H9 (cell line): ENCODE measurements around the gene UBR2. TPM values are rescaled to one million over a fixed set of nuclear protein-coding genes. Genes with fewer than 3 reads are reported as not detected.

Experiments
- DNase-seq: peaks from one replicate; pipeline ENCODE4 v3.0.0-alpha.2; 2017
- H2AFZ ChIP-seq: one replicate; pipeline ENCODE4 v1.6.1; 2013; ENCODE audit warnings: mild to moderate bottlenecking, low read length, control low read depth, moderate library complexity
- H2AK5ac ChIP-seq: 2 replicates; pipeline ENCODE4 v1.6.1; 2013; ENCODE audit warnings: low read length, control low read depth, mixed read lengths; ENCODE audit not compliant: insufficient read length
- H2BK120ac ChIP-seq: one replicate; pipeline ENCODE4 v1.6.1; 2013; ENCODE audit warnings: low read depth, mild to moderate bottlenecking, low read length, control low read depth, inconsistent platforms; ENCODE audit not compliant: poor library complexity, severe bottlenecking
- H2BK12ac ChIP-seq: 2 replicates; pipeline ENCODE4 v1.6.1; 2013; ENCODE audit warnings: low read length, control low read depth, mixed read lengths, low read depth; ENCODE audit not compliant: insufficient read length
- H2BK15ac ChIP-seq: 2 replicates; pipeline ENCODE4 v1.6.1; 2013; ENCODE audit warnings: low read depth, low read length, control low read depth
- H2BK20ac ChIP-seq: one replicate; pipeline ENCODE4 v1.6.1; 2013; ENCODE audit warnings: low read depth, mild to moderate bottlenecking, low read length, control low read depth, inconsistent platforms; ENCODE audit not compliant: poor library complexity, severe bottlenecking
- H2BK5ac ChIP-seq: 2 replicates; pipeline ENCODE4 v1.6.1; 2013; ENCODE audit warnings: low read length, control low read depth, mixed read lengths; ENCODE audit not compliant: insufficient read length
- H3K14ac ChIP-seq: 2 replicates; pipeline ENCODE4 v1.6.1; 2013; ENCODE audit warnings: low read length, control low read depth; ENCODE audit not compliant: insufficient read depth
- H3K18ac ChIP-seq: 2 replicates; pipeline ENCODE4 v1.6.1; 2013; ENCODE audit warnings: low read depth, mild to moderate bottlenecking, mixed read lengths, low read length, control low read depth; ENCODE audit not compliant: insufficient read length
- H3K23ac ChIP-seq: 2 replicates; pipeline ENCODE4 v1.6.1; 2013; ENCODE audit warnings: low read length, control low read depth, mixed read lengths, low read depth; ENCODE audit not compliant: insufficient read length
- H3K23me2 ChIP-seq: 2 replicates; pipeline ENCODE4 v1.6.1; 2013; ENCODE audit warnings: low read depth, mild to moderate bottlenecking, mixed read lengths, low read length, control low read depth; ENCODE audit not compliant: insufficient read length, poor library complexity, severe bottlenecking
- H3K27ac ChIP-seq: 2 replicates; pipeline ENCODE4 v1.5.1; 2013; ENCODE audit warnings: low read length, control low read depth, mixed read lengths, low read depth; ENCODE audit not compliant: insufficient read length
- H3K27me3 ChIP-seq: 2 replicates; pipeline ENCODE4 v1.6.1; 2013; ENCODE audit warnings: low read length, control low read depth, inconsistent platforms; ENCODE audit not compliant: insufficient read depth
- H3K4ac ChIP-seq: 2 replicates; pipeline ENCODE4 v1.6.1; 2013; ENCODE audit warnings: low read depth, mild to moderate bottlenecking, control low read depth, inconsistent platforms, low read length, moderate library complexity
- H3K4me1 ChIP-seq: 2 replicates; pipeline ENCODE4 v1.6.1; 2013; ENCODE audit warnings: low read length, control low read depth, inconsistent platforms; ENCODE audit not compliant: insufficient read depth
- H3K4me2 ChIP-seq: 2 replicates; pipeline ENCODE4 v1.6.1; 2013; ENCODE audit warnings: low read length, control low read depth, mixed read lengths; ENCODE audit not compliant: insufficient read length, insufficient read depth
- H3K56ac ChIP-seq: 2 replicates; pipeline ENCODE4 v1.6.1; 2013; ENCODE audit warnings: low read depth, mild to moderate bottlenecking, mixed read lengths, low read length, control low read depth; ENCODE audit not compliant: insufficient read length
- H3K79me1 ChIP-seq: 2 replicates; pipeline ENCODE4 v1.6.1; 2013; ENCODE audit warnings: low read depth, mild to moderate bottlenecking, moderate library complexity, low read length, control low read depth, inconsistent platforms; ENCODE audit not compliant: insufficient read depth, poor library complexity, severe bottlenecking
- H3K79me2 ChIP-seq: 2 replicates; pipeline ENCODE4 v1.6.1; 2013; ENCODE audit warnings: low read length, control low read depth, inconsistent platforms; ENCODE audit not compliant: insufficient read depth
- H3K9ac ChIP-seq: 2 replicates; pipeline ENCODE4 v1.6.1; 2013; ENCODE audit warnings: low read length, control low read depth, mixed read lengths; ENCODE audit not compliant: insufficient read length; ENCODE audit errors: extremely low read depth
- H3K9me3 ChIP-seq: one replicate; pipeline ENCODE4 v1.6.1; 2013; ENCODE audit warnings: low read depth, low read length, inconsistent platforms; ENCODE audit not compliant: control insufficient read depth
- H3T11ph ChIP-seq: one replicate; pipeline ENCODE4 v1.6.1; 2013; ENCODE audit warnings: mild to moderate bottlenecking, low read length, control low read depth, inconsistent platforms
- H4K20me1 ChIP-seq: one replicate; pipeline ENCODE4 v1.6.1; 2013; ENCODE audit not compliant: control insufficient read depth, insufficient read length, insufficient read depth
- H4K5ac ChIP-seq: 2 replicates; pipeline ENCODE4 v1.6.1; 2013; ENCODE audit warnings: low read depth, mild to moderate bottlenecking, mixed read lengths, low read length, control low read depth; ENCODE audit not compliant: insufficient read length
- H4K8ac ChIP-seq: replicated peaks from 2 replicates; pipeline ENCODE4 v1.6.1; 2013; ENCODE audit warnings: low read length, control low read depth, mixed read lengths, low read depth; ENCODE audit not compliant: insufficient read length
- H4K91ac ChIP-seq: 2 replicates; pipeline ENCODE4 v1.6.1; 2013; ENCODE audit warnings: low read depth, mild to moderate bottlenecking, moderate library complexity, mixed read lengths, low read length, control low read depth; ENCODE audit not compliant: insufficient read length
- H3K27ac Mint-ChIP-seq, 3 experiments: 2 replicates in 2 of 3; 3 replicates in 1 of 3; pipeline ENCODE4 v1.8.0; 2020 to 2021; ENCODE audit warnings: mixed read lengths in 3 of 3, mild to moderate bottlenecking in 1 of 3, moderate library complexity in 1 of 3
- H3K27me3 Mint-ChIP-seq: 2 replicates; pipeline ENCODE4 v1.8.0; 2021; ENCODE audit warnings: low read depth, mild to moderate bottlenecking, moderate library complexity, mixed read lengths
- H3K36me3 Mint-ChIP-seq, 3 experiments: 2 replicates in 2 of 3; 3 replicates in 1 of 3; pipeline ENCODE4 v1.8.0; 2020 to 2021; ENCODE audit warnings: low read depth in 3 of 3, mixed read lengths in 3 of 3; ENCODE audit not compliant: insufficient read depth in 1 of 3
- H3K4me1 Mint-ChIP-seq, 2 experiments: 2 replicates each; pipeline ENCODE4 v1.8.0; 2020; ENCODE audit warnings: mixed read lengths in 2 of 2
- H3K4me3 Mint-ChIP-seq, 2 experiments: 2 replicates in 1 of 2; 3 replicates in 1 of 2; pipeline ENCODE4 v1.8.0; 2020 to 2021; ENCODE audit warnings: mild to moderate bottlenecking in 2 of 2, mixed read lengths in 2 of 2, moderate library complexity in 1 of 2
- H3K9me3 Mint-ChIP-seq, 2 experiments: 2 replicates in 1 of 2; 3 replicates in 1 of 2; pipeline ENCODE4 v1.8.0; 2020; ENCODE audit warnings: mild to moderate bottlenecking in 2 of 2, mixed read lengths in 2 of 2, moderate library complexity in 1 of 2
- WGBS: extraction: QIAGEN DNeasy Blood & Tissue Kit; methylation state at CpG from one replicate; pipeline ENCODE4 v1.1.7; 2013; ENCODE audit warnings: missing lambda C conversion rate, low lambda C conversion rate, mixed read lengths; ENCODE audit not compliant: insufficient read length; ENCODE audit errors: extremely low coverage; 5-methylcytosine and 5-hydroxymethylcytosine counted together
- total RNA-seq: library from RNA; stranded (reverse); gene quantifications from 2 replicates; pipeline ENCODE4 v1.2.1, GENCODE V29; 2021
- TF ChIP-seq, protein P1 (sequence below): fragments of 200-600 bp; sonication (generic); conservative IDR thresholded peaks from 3 replicates; pipeline ENCODE4 v1.8.0; 2021; ENCODE audit warnings: antibody characterized with exemption, mild to moderate bottlenecking

Gene UBR2
- total RNA-seq, 1 experiment from 2014 or later, result 18.7 TPM

DNA sequence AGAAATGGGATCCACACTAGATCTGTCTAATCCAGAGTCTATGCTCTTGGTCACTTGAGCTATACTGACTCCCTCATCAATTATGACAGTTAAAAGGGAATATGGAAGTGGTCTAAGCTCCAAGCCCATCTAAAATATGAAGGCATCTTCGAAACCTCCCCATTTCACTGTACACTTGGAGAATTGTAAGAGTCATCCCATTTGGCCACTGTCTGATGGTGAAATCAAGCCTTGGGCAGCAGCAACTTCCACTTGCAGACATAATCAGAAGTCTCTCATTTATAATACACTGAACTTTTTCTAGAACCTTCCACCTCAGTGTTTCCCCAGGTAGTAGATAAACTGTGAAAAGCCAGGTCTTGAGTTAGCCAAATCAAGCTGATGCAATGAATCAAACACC, 26.3 kb upstream of the UBR2 start:
- H4K91ac ChIP-seq, result no peak overlapping the region
- TF ChIP-seq, protein P1, sequence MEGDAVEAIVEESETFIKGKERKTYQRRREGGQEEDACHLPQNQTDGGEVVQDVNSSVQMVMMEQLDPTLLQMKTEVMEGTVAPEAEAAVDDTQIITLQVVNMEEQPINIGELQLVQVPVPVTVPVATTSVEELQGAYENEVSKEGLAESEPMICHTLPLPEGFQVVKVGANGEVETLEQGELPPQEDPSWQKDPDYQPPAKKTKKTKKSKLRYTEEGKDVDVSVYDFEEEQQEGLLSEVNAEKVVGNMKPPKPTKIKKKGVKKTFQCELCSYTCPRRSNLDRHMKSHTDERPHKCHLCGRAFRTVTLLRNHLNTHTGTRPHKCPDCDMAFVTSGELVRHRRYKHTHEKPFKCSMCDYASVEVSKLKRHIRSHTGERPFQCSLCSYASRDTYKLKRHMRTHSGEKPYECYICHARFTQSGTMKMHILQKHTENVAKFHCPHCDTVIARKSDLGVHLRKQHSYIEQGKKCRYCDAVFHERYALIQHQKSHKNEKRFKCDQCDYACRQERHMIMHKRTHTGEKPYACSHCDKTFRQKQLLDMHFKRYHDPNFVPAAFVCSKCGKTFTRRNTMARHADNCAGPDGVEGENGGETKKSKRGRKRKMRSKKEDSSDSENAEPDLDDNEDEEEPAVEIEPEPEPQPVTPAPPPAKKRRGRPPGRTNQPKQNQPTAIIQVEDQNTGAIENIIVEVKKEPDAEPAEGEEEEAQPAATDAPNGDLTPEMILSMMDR, result no peak
- no peak overlapping the region for H3K14ac ChIP-seq
- no peaks in the 10 kb centered on the region; the same call in 1 of the 2 replicates for H3K4me1 ChIP-seq
- no peak overlapping the region for H3K27ac ChIP-seq
- no peak overlapping the region for H2BK120ac ChIP-seq
- H4K20me1 ChIP-seq, result no peaks in the 10 kb centered on the region
- no peak overlapping the region for H4K5ac ChIP-seq
- H2AFZ ChIP-seq, result no peak overlapping the region
- no peaks in the 10 kb centered on the region for H3K23me2 ChIP-seq
- no peaks in the 10 kb centered on the region for H3K27me3 ChIP-seq
- no peak overlapping the region for H3K27ac Mint-ChIP-seq
- WGBS, result no CpG with 5 or more reads among the region's 1 CpG
- no peak for DNase-seq
- H3K79me2 ChIP-seq, result no peaks in the 10 kb centered on the region
- H2BK20ac ChIP-seq, result no peak overlapping the region
- H3K4me2 ChIP-seq, result no peak overlapping the region
- peaks cover 6% of the 10 kb centered on the region in 2 experiments for H3K4me1 Mint-ChIP-seq
- H3K36me3 Mint-ChIP-seq, result no peaks in the 10 kb centered on the region
- H3T11ph ChIP-seq, result no peak overlapping the region
- H3K4ac ChIP-seq, result no peak overlapping the region
- H3K23ac ChIP-seq, result no peak overlapping the region
- no peak overlapping the region for H3K9ac ChIP-seq
- no peak overlapping the region for H3K18ac ChIP-seq
- no peaks in the 10 kb centered on the region for H3K9me3 Mint-ChIP-seq
- H3K4me3 Mint-ChIP-seq, result no peak overlapping the region
- no peak overlapping the region for H2BK5ac ChIP-seq
- no peak overlapping the region for H2BK15ac ChIP-seq
- H2BK12ac ChIP-seq, result no peak overlapping the region
- no peaks in the 10 kb centered on the region; the same call in none of the 2 replicates for H3K27me3 Mint-ChIP-seq
- no peak overlapping the region for H3K56ac ChIP-seq
- no peak overlapping the region for H2AK5ac ChIP-seq
- H3K79me1 ChIP-seq, result no peaks in the 10 kb centered on the region
- no peak overlapping the region for H4K8ac ChIP-seq
- no peaks in the 10 kb centered on the region for H3K9me3 ChIP-seq
